ENCODE results near the gene ARNT2.
"Not testable (repeated sequence)": the region's sequence is repeated elsewhere in the genome, so short reads cannot be mapped to it uniquely, and the experiment has no call there.

ARNT2 gene

GRCh38 chr15:80633221-80633620, 229.0 kb downstream of the ARNT2 start:
- Mint-ChIP-seq H3K27me3 (peaks cover 9% of the 10 kb centered on the region), H3K36me3 (no peaks in the 10 kb centered on the region), H3K27ac (no peak overlapping the region), H3K4me3 (no peak overlapping the region), H3K4me1 (no peaks in the 10 kb centered on the region), H3K9me3 (no peaks in the 10 kb centered on the region)
- ATAC-seq, result no peak

- Mint-ChIP-seq H3K9me3 (peaks cover 4% of the 10 kb centered on the region), H3K4me3 (no peak overlapping the region), H3K27me3 (peaks cover 9% of the 10 kb centered on the region), H3K4me1 (no peaks in the 10 kb centered on the region), H3K27ac (no peak overlapping the region), H3K36me3 (no peaks in the 10 kb centered on the region)
- ATAC-seq, result no peak
Observed at GRCh38 chr15:80635953-80636352, 231.8 kb downstream of the ARNT2 start.

GRCh38 chr15:80636675-80637074, 232.5 kb downstream of the ARNT2 start:
- Mint-ChIP-seq H3K4me1 (no peaks in the 10 kb centered on the region), H3K9me3 (peaks cover 4% of the 10 kb centered on the region), H3K27ac (no peak overlapping the region)

GRCh38 chr15:80637747-80638146, 233.6 kb downstream of the ARNT2 start:
- H3K36me3 Mint-ChIP-seq, result no peaks in the 10 kb centered on the region
- H3K27me3 Mint-ChIP-seq, result peaks cover 9% of the 10 kb centered on the region
- no peak for ATAC-seq
- H3K4me1 Mint-ChIP-seq, result no peaks in the 10 kb centered on the region
- H3K9me3 Mint-ChIP-seq, result peaks cover 4% of the 10 kb centered on the region
- no peak overlapping the region for H3K4me3 Mint-ChIP-seq
- H3K27ac Mint-ChIP-seq, result no peak overlapping the region

More at GRCh38 chr15:80636675-80637074, 232.5 kb downstream of the ARNT2 start:
- Mint-ChIP-seq H3K27me3 (peaks cover 9% of the 10 kb centered on the region), H3K36me3 (no peaks in the 10 kb centered on the region), H3K4me3 (no peak overlapping the region)
- ATAC-seq, result no peak

- Mint-ChIP-seq H3K4me1 (no peaks in the 10 kb centered on the region), H3K9me3 (peaks cover 4% of the 10 kb centered on the region), H3K36me3 (no peaks in the 10 kb centered on the region), H3K27ac (no peak overlapping the region), H3K27me3 (peaks cover 9% of the 10 kb centered on the region), H3K4me3 (no peak overlapping the region)
- no peak for ATAC-seq
Observed at GRCh38 chr15:80638553-80639167, 234.5 kb downstream of the ARNT2 start.

- no peak for ATAC-seq
- peaks cover 9% of the 10 kb centered on the region for H3K27me3 Mint-ChIP-seq
- H3K36me3 Mint-ChIP-seq, result no peaks in the 10 kb centered on the region
- H3K4me3 Mint-ChIP-seq, result no peak overlapping the region
- peaks cover 4% of the 10 kb centered on the region for H3K9me3 Mint-ChIP-seq
- H3K4me1 Mint-ChIP-seq, result no peaks in the 10 kb centered on the region
- no peak overlapping the region for H3K27ac Mint-ChIP-seq
Observed at GRCh38 chr15:80639168-80639555, 235.0 kb downstream of the ARNT2 start.

GRCh38 chr15:80640531-80641121, 236.4 kb downstream of the ARNT2 start:
- H3K4me3 Mint-ChIP-seq, result no peak overlapping the region
- H3K27me3 Mint-ChIP-seq, result peaks cover 3% of the 10 kb centered on the region
- no peak overlapping the region for H3K27ac Mint-ChIP-seq
- H3K36me3 Mint-ChIP-seq, result no peaks in the 10 kb centered on the region
- peaks cover 4% of the 10 kb centered on the region for H3K9me3 Mint-ChIP-seq
- no peaks in the 10 kb centered on the region for H3K4me1 Mint-ChIP-seq
- no peak for ATAC-seq

GRCh38 chr15:80641384-80641783, 237.2 kb downstream of the ARNT2 start:
- H3K4me1 Mint-ChIP-seq, result no peaks in the 10 kb centered on the region
- no peak for ATAC-seq
- no peaks in the 10 kb centered on the region for H3K27me3 Mint-ChIP-seq
- H3K4me3 Mint-ChIP-seq, result no peak overlapping the region
- no peak overlapping the region for H3K27ac Mint-ChIP-seq
- H3K9me3 Mint-ChIP-seq, result peaks cover 6% of the 10 kb centered on the region
- no peaks in the 10 kb centered on the region for H3K36me3 Mint-ChIP-seq

- Mint-ChIP-seq H3K36me3 (no peaks in the 10 kb centered on the region), H3K4me1 (no peaks in the 10 kb centered on the region), H3K9me3 (peaks cover 9% of the 10 kb centered on the region), H3K27me3 (no peaks in the 10 kb centered on the region), H3K27ac (no peak overlapping the region), H3K4me3 (no peak overlapping the region)
- ATAC-seq, result no peak
Observed at GRCh38 chr15:80643431-80643951, 239.3 kb downstream of the ARNT2 start.

- ATAC-seq, result no peak
- Mint-ChIP-seq H3K36me3 (no peaks in the 10 kb centered on the region), H3K9me3 (peaks cover 6% of the 10 kb centered on the region), H3K27ac (no peak overlapping the region), H3K4me1 (no peaks in the 10 kb centered on the region), H3K27me3 (no peaks in the 10 kb centered on the region), H3K4me3 (no peak overlapping the region)
Observed at GRCh38 chr15:80645494-80646065, 241.4 kb downstream of the ARNT2 start.

GRCh38 chr15:80647424-80647823, 243.2 kb downstream of the ARNT2 start:
- not testable (repeated sequence) for ATAC-seq, H3K9me3 Mint-ChIP-seq, H3K4me3 Mint-ChIP-seq, H3K4me1 Mint-ChIP-seq, H3K36me3 Mint-ChIP-seq, H3K27ac Mint-ChIP-seq, H3K27me3 Mint-ChIP-seq
